Smooth muscle cell (in vitro differentiated cells): ENCODE measurements around the gene CD164. TPM values are rescaled to one million over a fixed set of nuclear protein-coding genes. Genes with fewer than 3 reads are reported as not detected.

Experiments used
- DNase-seq: peaks from one replicate; lab custom pipeline; 2025; ENCODE audit not compliant: unreplicated experiment; lab: John Stamatoyannopoulos, UW
- H2AFZ ChIP-seq: fragments of 200-600 bp; sonication (generic); 2 replicates; pipeline ENCODE4 v1.6.0; 2016; ENCODE audit warnings: antibody characterized with exemption, low read depth, mild to moderate bottlenecking
- H3F3A ChIP-seq: fragments of 200-600 bp; sonication (generic); 2 replicates; pipeline ENCODE4 v1.6.0; 2017; ENCODE audit warnings: antibody characterized with exemption, low read depth
- H3K27ac ChIP-seq: fragments of 200-600 bp; sonication (generic); 2 replicates; pipeline ENCODE4 v1.5.1; 2016; ENCODE audit warnings: low read depth, mild to moderate bottlenecking
- H3K27me3 ChIP-seq: fragments of 200-600 bp; sonication (generic); 2 replicates; pipeline ENCODE4 v1.6.1; 2016; ENCODE audit warnings: low read depth, mild to moderate bottlenecking
- H3K36me3 ChIP-seq: fragments of 200-600 bp; sonication (generic); 2 replicates; pipeline ENCODE4 v1.5.1; 2016; ENCODE audit warnings: low read depth
- H3K4me1 ChIP-seq: fragments of 200-600 bp; sonication (generic); 2 replicates; pipeline ENCODE4 v1.5.1; 2016; ENCODE audit warnings: low read depth
- H3K4me2 ChIP-seq: fragments of 200-600 bp; sonication (generic); 2 replicates; pipeline ENCODE4 v1.6.0; 2016; ENCODE audit warnings: mild to moderate bottlenecking
- H3K4me3 ChIP-seq: fragments of 200-600 bp; sonication (generic); 2 replicates; pipeline ENCODE4 v1.5.1; 2016; ENCODE audit warnings: mild to moderate bottlenecking
- H3K79me2 ChIP-seq: fragments of 200-600 bp; sonication (generic); 2 replicates; pipeline ENCODE4 v1.6.0; 2016; ENCODE audit warnings: low read depth, mild to moderate bottlenecking
- H3K9ac ChIP-seq: fragments of 200-600 bp; sonication (generic); 2 replicates; pipeline ENCODE4 v1.6.0; 2016; ENCODE audit warnings: low read depth
- H3K9me3 ChIP-seq: fragments of 200-600 bp; sonication (generic); replicated peaks from 2 replicates; pipeline ENCODE4 v1.5.1; 2016; ENCODE audit warnings: low read depth
- H4K20me1 ChIP-seq: fragments of 200-600 bp; sonication (generic); 2 replicates; pipeline ENCODE4 v1.6.0; 2016; ENCODE audit warnings: low read depth
- CTCF ChIP-seq: fragments of 200-600 bp; sonication (generic); IDR thresholded peaks from 2 replicates; pipeline ENCODE4 v1.5.1; 2017; ENCODE audit warnings: borderline replicate concordance, mild to moderate bottlenecking, antibody characterized with exemption; ENCODE audit not compliant: insufficient read depth, poor library complexity, severe bottlenecking
- WGBS: methylation state at CpG from one replicate; pipeline ENCODE4 v1.1.7; 2016; ENCODE audit warnings: low lambda C conversion rate; 5-methylcytosine and 5-hydroxymethylcytosine counted together
- polyA plus RNA-seq: library from polyadenylated mRNA; unstranded; fragments of >200 nt; fragmentation: Nextera tagmentation; extraction: Ambion mirVana; gene quantifications from 2 replicates; pipeline ENCODE4 v1.2.1, GENCODE V29; 2016
- total RNA-seq: library from RNA; depleted of rRNA; stranded (reverse); fragments of >200 nt; gene quantifications from 2 replicates; pipeline ENCODE4 v1.2.3, GENCODE V29; 2014

The CD164 gene
- total and polyA plus RNA-seq, 2 experiments from 2014 or later: 305 to 495 TPM

GRCh38 chr6:109359248-109359647, 23.0 kb downstream of the CD164 start:
- 100% methylated on average over 2 of the region's 2 CpGs for WGBS
- Histone ChIP-seq H3K27me3 (no peaks in the 10 kb centered on the region), H3K79me2 (peaks cover 11% of the 10 kb centered on the region), H3F3A (no peaks in the 10 kb centered on the region), H3K27ac (no peak overlapping the region), H3K4me1 (no peaks in the 10 kb centered on the region), H3K9ac (no peak overlapping the region), H3K9me3 (no peaks in the 10 kb centered on the region), H3K4me3 (no peak overlapping the region), H4K20me1 (peaks cover 32% of the 10 kb centered on the region), H2AFZ (no peak overlapping the region), H3K36me3 (peaks cover 13% of the 10 kb centered on the region), H3K4me2 (no peak overlapping the region)
- no peak for TF ChIP-seq CTCF
- no peak for DNase-seq

GRCh38 chr6:109358204-109358603, 24.1 kb downstream of the CD164 start:
- H3K9me3 ChIP-seq: no peaks in the 10 kb centered on the region
- H4K20me1 ChIP-seq: peaks cover 22% of the 10 kb centered on the region
- H3K9ac ChIP-seq: no peak overlapping the region
- H3K4me3 ChIP-seq: no peak overlapping the region
- no peak for TF ChIP-seq CTCF
- H3K4me1 ChIP-seq: no peaks in the 10 kb centered on the region
- H3K4me2 ChIP-seq: no peak overlapping the region
- no peaks in the 10 kb centered on the region for H3K27me3 ChIP-seq
- H3K27ac ChIP-seq: no peak overlapping the region
- peaks cover 4% of the 10 kb centered on the region for H3K79me2 ChIP-seq
- H2AFZ ChIP-seq: no peak overlapping the region
- no peaks in the 10 kb centered on the region for H3F3A ChIP-seq
- no peak for DNase-seq
- peaks cover 13% of the 10 kb centered on the region for H3K36me3 ChIP-seq

- H3K4me3 ChIP-seq: no peak overlapping the region
- peaks cover 12% of the 10 kb centered on the region for H3K36me3 ChIP-seq
- 96% methylated on average over 3 of the region's 3 CpGs for WGBS
- no peak overlapping the region for H3K27ac ChIP-seq
- TF ChIP-seq CTCF: no peak
- no peak overlapping the region for H2AFZ ChIP-seq
- no peak for DNase-seq
- no peaks in the 10 kb centered on the region for H3K27me3 ChIP-seq
- H3K9ac ChIP-seq: no peak overlapping the region
- no peaks in the 10 kb centered on the region for H3K4me1 ChIP-seq
- H3K4me2 ChIP-seq: no peak overlapping the region
- peaks cover 4% of the 10 kb centered on the region for H4K20me1 ChIP-seq
- H3K9me3 ChIP-seq: no peaks in the 10 kb centered on the region
- H3K79me2 ChIP-seq: peaks cover 3% of the 10 kb centered on the region
- H3F3A ChIP-seq: no peaks in the 10 kb centered on the region
Observed at GRCh38 chr6:109356237-109356636, 26.0 kb downstream of the CD164 start.
